Measurements from ENCODE around the gene KCTD3.

GRCh38 chr1:215544566-215544965 is 22.5 kb upstream of the KCTD3 start:
- TF ChIP-seq CTCF (IDR thresholded peaks at IDR 0.05) = no peak
- TF ChIP-seq POLR2A (IDR thresholded peaks at IDR 0.05) = no peak

All from lower leg skin (tissue), 3 donors.